GM12891 (cell line): ENCODE results near the gene SBF1.

Source experiments
- PAX5 ChIP-seq: IDR thresholded peaks from 2 replicates; pipeline ENCODE4 v1.6.1; 2011; ENCODE audit warnings: low read length, moderate library complexity, mild to moderate bottlenecking; ENCODE audit not compliant: insufficient read depth, severe bottlenecking
- POLR2A ChIP-seq: IDR thresholded peaks from 2 replicates; pipeline ENCODE4 v1.6.1; 2011; ENCODE audit warnings: low read depth, low read length, control low read depth
- POLR2AphosphoS5 ChIP-seq: IDR thresholded peaks from 2 replicates; pipeline ENCODE4 v1.6.1; 2011; ENCODE audit warnings: low read depth, low read length, control low read depth
- POU2F2 ChIP-seq: IDR thresholded peaks from 2 replicates; pipeline ENCODE4 v1.6.1; 2011; ENCODE audit warnings: low read depth, mild to moderate bottlenecking, control low read depth, low read length, moderate library complexity
- SPI1 ChIP-seq: IDR thresholded peaks from 2 replicates; pipeline ENCODE4 v1.6.1; 2011; ENCODE audit warnings: low read depth, low read length, control low read depth
- TAF1 ChIP-seq: IDR thresholded peaks from 2 replicates; pipeline ENCODE4 v1.6.1; 2011; ENCODE audit warnings: low read depth, low read length, control low read depth

GRCh38 chr22:50444663-50445062 is 30.2 kb downstream of the SBF1 start:
- TF ChIP-seq TAF1 (no peak), POLR2A (no peak), POU2F2 (no peak), POLR2AphosphoS5 (no peak), PAX5 (no peak), SPI1 (no peak)
